Amniotic stem cell (primary cell): ENCODE results near the gene CACNG5.
"Not testable (repeated sequence)": the region's sequence is repeated elsewhere in the genome, so short reads cannot be mapped to it uniquely, and the experiment has no call there.

Experiments used
- DNase-seq: peaks from one replicate; lab custom pipeline; 2025; lab: John Stamatoyannopoulos, UW

The CACNG5 gene

DNA sequence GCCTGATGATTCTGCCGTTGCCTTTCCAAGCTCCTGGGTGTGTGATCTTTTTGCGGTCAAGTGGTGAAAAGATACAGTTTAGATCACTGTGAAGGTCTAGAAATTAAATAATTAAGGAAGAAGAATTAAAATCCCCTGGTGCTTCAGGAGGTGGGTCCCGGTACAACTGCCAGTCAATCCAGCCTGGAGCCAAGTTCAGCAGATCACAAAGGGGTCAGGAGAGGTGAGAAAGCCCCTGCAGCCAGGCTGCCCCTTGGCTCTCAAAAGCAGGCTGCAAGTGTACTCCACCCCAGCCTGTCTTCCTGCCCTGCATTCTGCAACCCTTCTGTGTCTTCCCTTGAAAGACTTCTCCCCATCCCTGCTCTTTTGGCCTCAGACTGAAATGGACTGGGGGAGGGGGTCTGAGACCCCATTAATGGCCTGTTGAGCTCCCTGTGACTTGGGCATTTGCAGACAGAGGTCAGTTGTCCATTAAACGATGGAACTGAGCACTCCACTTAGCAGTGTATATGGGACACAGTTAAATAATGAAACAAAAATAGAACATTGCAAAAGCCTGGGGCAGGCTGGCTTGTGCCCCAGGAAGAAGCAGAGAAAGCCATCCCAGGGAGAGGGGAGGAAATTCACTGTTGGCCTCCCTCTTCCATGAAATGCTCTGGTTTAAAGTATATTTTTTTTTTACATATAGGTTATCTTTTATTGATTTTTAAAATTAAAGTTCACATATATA, 15.1 kb downstream of the CACNG5 start:
- DNase-seq: no peak

DNA sequence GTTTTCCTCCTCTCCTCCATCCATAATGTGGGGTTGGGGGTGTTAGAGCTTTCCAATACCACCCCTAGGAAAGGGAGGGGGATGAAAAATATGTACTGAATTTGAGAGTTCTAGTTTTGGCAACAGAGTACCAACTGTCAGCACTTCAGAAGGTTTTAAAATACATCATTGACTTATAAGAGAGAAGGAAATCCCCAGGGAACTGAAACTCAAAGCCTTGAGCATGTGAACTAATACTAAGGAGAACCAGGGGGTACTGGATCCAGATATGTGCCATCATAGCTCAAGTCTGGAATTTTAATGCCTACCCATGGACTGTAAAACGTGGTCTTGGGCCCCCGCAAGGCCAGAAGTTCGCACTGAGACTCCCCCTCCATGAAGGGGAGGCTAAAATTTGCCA, 15.8 kb downstream of the CACNG5 start:
- no peak for DNase-seq

DNA sequence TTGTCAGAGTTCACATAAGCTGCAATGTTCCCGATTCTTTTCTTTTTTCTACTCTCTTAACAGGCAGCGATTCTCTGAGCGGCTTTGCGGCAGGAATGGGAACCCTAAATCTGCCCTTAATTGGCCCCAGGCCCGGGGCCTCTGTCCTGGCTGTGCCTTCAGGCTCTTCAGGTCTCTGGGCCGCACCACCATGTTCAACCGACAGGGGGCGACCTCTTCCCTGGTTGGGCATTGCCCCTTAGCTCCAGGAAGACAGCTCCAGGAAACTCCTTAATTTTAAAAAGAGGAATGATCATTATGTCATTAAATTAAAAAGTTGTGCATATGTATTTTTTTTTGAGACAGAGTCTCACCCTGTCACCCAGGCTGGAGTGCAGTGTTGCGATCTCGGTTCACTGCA, 20.3 kb downstream of the CACNG5 start:
- DNase-seq: no peak

GRCh38 chr17:66858226-66859083, 23.5 kb downstream of the CACNG5 start:
- DNase-seq: no peak

- DNase-seq: no peak
Observed at GRCh38 chr17:66859353-66859752, 24.4 kb downstream of the CACNG5 start.

- DNase-seq: no peak
Observed at GRCh38 chr17:66860204-66860603, 25.3 kb downstream of the CACNG5 start.

- no peak for DNase-seq
Observed at GRCh38 chr17:66863820-66864219, 28.9 kb downstream of the CACNG5 start.

- no peak for DNase-seq
Observed at GRCh38 chr17:66865151-66865550, 30.2 kb downstream of the CACNG5 start.

DNA sequence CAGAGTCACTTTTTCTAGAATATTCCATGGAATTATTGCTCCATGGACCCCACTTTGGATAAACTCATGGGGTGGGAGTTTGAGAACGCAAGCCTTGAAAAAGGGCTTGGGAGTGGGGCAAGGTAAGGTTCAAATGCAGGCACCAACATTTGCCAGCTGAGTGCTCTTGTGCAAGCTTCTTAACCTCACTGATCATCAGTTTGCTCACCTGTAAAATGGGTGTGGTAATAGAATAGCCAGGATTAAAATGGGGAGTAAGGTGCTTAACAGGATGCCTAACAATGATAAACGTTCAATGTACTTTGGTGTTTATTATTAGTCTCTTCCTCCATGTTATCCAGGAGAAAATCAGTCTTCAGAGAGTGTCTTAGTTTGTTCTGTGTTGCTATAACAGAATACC, 39.0 kb downstream of the CACNG5 start:
- no peak for DNase-seq

GRCh38 chr17:66884931-66885330, 50.0 kb downstream of the CACNG5 start:
- no peak for DNase-seq

GRCh38 chr17:66885417-66885816, 50.5 kb downstream of the CACNG5 start:
- DNase-seq: no peak

DNA sequence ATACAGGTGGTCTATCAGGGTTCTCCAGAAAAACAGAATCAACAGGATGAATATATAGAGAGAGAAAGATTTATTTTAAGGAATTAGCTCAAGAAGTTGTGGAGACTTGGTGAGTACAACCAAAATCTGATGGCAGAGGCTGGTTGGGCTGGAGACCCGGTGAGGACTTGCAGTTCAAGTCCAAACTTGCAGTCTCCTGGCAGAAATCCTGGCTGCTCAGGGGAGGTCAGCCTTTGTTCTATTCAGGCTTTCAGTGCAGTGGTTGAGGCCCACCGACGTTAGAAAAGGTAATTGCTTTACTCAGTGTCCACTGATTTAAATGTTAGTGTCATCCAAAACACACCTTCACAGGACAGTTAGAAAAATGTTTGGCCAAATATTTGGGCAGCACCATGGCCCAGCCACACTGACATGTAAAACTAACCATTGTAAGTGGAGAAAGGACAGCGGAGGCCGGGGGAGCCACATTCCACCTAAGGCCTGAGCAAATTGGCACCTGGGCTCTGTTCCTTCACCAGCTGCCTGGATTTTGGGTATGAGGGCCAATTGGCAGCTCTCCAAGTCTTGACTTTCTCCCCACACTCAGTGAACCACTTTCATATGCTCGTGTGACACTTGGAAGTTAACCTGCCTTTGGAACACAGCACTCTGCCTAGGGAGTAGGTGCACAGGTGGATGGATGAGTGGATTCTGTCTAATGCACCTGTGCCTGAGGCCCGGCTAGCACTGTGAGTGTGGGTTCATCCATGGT, 54.7 kb downstream of the CACNG5 start:
- DNase-seq: no peak

DNA sequence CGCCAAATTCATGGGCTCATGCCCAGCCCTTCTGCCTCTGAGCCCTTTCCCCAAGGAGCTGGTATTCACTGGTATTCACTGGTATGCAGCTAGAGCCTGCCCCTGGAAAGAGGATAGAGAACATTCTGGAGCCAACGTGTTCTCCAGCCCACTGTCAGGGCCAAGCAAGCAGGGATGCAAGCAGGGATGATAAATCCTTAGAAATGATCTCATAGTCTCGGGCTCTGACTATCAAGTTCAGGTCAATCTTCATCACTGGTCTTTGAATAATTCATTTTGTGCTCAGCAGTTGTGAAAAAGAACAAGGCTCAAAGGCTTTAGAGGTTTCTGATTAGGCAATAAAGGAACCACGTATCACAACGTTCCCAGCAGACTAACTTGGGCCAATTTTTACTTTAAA, 57.3 kb downstream of the CACNG5 start:
- no peak for DNase-seq

DNA sequence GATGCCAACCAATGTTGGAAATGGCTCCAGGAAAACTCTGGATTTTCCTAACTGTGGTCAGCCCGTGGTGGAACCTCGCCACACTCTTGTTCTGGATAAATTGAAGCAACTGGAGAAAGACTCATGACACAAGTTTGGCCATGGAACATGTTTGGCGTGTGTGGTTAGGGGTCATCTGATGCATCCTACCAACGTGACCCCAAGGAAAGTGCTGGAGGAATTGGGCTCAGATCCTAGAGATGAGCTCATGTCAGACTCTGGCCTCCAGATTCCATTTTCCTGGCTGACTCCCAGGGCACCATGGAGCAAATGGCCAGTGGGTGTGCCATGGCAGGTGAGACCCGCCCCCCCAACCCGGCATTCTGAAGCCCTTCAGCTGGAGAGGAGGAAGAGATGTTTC, 58.5 kb downstream of the CACNG5 start:
- DNase-seq: no peak

DNA sequence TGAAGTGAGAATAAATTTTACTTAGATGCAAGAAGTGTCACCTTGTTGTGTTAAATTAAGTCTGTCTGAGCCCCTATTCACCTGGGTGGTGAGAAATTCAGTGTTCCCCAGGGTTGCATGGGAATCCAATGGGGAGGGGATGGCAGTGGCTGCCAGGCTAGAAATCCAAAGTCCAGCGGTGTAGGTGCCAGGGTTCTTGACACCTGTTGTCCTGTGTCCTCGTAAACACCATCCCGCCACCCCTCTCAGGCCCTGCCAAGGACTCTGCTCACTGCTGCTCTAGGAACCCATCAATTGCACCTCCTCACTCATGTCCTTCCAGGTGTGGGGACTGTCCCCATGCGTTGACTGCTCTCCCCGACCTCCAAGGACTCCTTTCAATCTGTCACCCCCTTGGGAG, 58.9 kb downstream of the CACNG5 start:
- no peak for DNase-seq

GRCh38 chr17:66897141-66897540, 62.2 kb downstream of the CACNG5 start:
- DNase-seq: no peak

- no peak for DNase-seq
Observed at GRCh38 chr17:66898536-66898935, 63.6 kb downstream of the CACNG5 start.

- DNase-seq: peak; percentile 7
Observed at GRCh38 chr17:66900126-66901010, 65.5 kb downstream of the CACNG5 start.

DNA sequence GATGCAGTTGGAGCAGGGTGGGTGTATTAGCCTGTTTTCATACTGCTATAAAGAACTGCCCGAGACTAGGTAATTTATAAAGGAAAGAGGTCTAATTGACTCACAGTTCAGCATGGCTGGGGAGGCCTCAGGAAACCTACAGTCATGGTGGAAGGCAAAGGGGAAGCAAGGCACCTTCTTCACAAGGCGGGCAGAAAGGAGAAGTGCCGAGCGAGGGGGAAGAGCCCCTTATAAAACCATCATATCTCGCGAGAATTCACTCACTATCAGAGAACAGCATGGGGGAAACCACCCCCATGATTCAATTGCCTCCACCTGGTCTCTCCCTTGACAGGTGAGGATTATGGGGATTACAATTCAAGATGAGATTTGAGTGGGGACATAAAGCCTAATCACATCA, 68.4 kb downstream of the CACNG5 start:
- not testable (repeated sequence) for DNase-seq

DNA sequence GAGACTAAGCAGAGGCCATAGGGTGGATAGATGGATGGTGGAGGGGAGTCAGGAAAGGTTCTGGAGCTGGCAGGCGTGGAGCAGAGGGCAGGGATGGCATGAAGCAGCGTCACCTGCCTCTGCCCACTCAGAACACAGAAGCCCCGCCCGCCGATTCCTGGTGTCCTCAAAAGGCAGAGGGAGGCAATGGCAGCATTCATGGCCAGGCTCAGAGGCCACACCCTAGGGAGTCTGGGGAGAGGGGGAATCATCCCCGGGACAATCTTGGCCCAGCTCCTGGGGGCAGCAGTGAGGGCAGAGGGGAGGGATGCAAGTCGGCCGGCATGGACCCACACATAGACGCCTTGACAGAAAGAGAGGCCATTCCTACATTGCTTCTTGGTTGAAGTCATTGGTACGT, 68.9 kb downstream of the CACNG5 start:
- DNase-seq: no peak

DNA sequence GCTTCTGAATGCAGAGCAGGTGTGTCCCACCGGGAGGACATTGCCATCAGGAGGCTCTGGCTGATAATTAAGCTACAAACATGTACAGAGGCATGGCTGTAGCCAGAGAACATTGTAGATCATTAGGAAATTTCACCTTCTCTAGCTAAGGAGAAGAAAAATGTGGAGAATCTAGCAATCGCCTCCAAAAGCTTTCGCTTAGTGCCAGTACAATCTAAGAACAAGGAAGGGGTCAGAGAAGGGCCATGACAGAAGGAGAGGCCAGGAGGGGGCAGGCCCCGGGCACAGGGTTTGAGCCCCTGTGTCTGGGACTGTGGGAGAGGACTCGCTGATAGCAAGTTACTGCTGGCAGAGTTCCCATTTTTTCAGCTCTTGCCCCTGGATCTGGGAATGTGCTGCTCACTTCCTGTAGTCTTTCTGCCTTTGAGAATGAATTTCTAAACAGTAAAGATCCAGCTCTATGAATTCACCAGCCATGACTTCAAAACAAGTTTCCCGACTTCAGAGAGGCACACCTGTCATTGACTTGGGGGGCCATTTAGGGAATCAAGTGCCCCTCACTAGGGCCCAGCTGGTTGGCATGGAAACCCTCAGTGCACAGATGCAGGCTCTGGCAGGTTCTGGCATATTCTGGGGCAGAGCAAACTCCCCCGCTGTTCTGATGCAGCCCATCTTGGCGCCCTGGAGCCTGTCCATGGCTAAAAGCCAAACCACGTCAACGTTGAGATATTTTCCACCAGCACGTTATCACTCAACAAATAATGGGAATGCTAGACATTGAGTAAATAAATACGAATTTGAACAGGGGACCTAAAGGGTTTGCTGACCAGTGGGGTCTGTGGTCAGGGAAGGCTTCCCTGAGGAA, 70.1 kb downstream of the CACNG5 start:
- no peak for DNase-seq
